Left lung (tissue), 10 donors: ENCODE measurements around the gene SLC28A2. TPM values are rescaled to one million over a fixed set of nuclear protein-coding genes. Genes with fewer than 3 reads are reported as not detected.

Source experiments
- ATAC-seq: fragments of 200-7000 bp; cut with Tn5 transposase; one replicate; pipeline ENCODE4 v1.9.1; 2020; ENCODE audit warnings: moderate library complexity
- DNase-seq, 4 donors: peaks; one replicate each; pipeline ENCODE4 v3.0.0-alpha.2; 2013 to 2020
- H3K27ac ChIP-seq, 2 donors: fragments of 200-600 bp; sonication (generic) in 1 of 2; one replicate each; pipeline versions ENCODE4 v1.5.0 to v1.8.0; 2020 to 2021
- H3K27me3 ChIP-seq, 2 donors: fragments of 200-600 bp; sonication (generic) in 1 of 2; one replicate each; pipeline versions ENCODE4 v1.5.0 to v1.8.0; 2020 to 2021
- H3K36me3 ChIP-seq, 2 donors: fragments of 200-600 bp; sonication (generic) in 1 of 2; one replicate each; pipeline versions ENCODE4 v1.5.0 to v1.8.0; 2020 to 2021
- H3K4me1 ChIP-seq, 2 donors: fragments of 200-600 bp; one replicate each; pipeline ENCODE4 v1.8.0; 2021
- H3K4me3 ChIP-seq, 2 donors: fragments of 200-600 bp; sonication (generic) in 1 of 2; one replicate each; pipeline versions ENCODE4 v1.5.0 to v1.8.0; 2020 to 2021; ENCODE audit warnings: mild to moderate bottlenecking in 1 of 2
- H3K9me3 ChIP-seq, 2 donors: fragments of 200-600 bp; sonication (generic) in 1 of 2; one replicate each; pipeline versions ENCODE4 v1.5.0 to v1.8.0; 2020 to 2021
- CTCF ChIP-seq, 2 donors: fragments of 200-600 bp; sonication (generic) in 1 of 2; IDR thresholded peaks; one replicate each; pipeline versions ENCODE4 v1.5.0 to v1.8.0; 2021; ENCODE audit warnings: antibody characterized with exemption in 2 of 2
- intact Hi-C, 2 donors: fragments of 100-400 bp; cut with DNase I; formaldehyde crosslinking; loops; one replicate each; pipeline versions ENCODE4 v1.11.2 to v1.14.2; 2022
- polyA plus RNA-seq, 6 donors: library from polyadenylated mRNA; unstranded; fragments of 120-200 nt; gene quantifications; one replicate each; pipeline ENCODE4 v1.2.1, GENCODE V29; 2013; ENCODE audit not compliant: insufficient read length in 6 of 6
- total RNA-seq, 2 donors: library from RNA; stranded (reverse); fragmentation: NEBNext Ultra II Directional; extraction: Animal tissue kit (Norgen Biotek cat#: 25700); gene quantifications; one replicate each; pipeline ENCODE4 v1.2.1, GENCODE V29; 2021
- donor health status: DM: no; HTN: yes; CAD: no.
- donor health status: DM: no; HTN: no; CAD: no.

SLC28A2 gene
- total and polyA plus RNA-seq, 8 donors = 0.28 to 0.99 (median 0.41) TPM; not detected in 2

GRCh38 chr15:45262906-45263461 lies 10.9 kb downstream of the SLC28A2 start:
- intact Hi-C loops = loop anchor here in 1 of 2 donors (10.0 kb wide), 1 partner anchor 108 kb away; no protein-coding TSS in a partner anchor
- no peak for DNase-seq
- TF ChIP-seq CTCF (IDR thresholded peaks at IDR 0.05) = no peak

GRCh38 chr15:45263854-45264253 lies 11.8 kb downstream of the SLC28A2 start:
- Histone ChIP-seq H3K36me3 (no peaks in the 10 kb centered on the region), H3K27ac (no peak overlapping the region), H3K9me3 (no peaks in the 10 kb centered on the region), H3K4me1 (no peaks in the 10 kb centered on the region), H3K4me3 (no peak overlapping the region), H3K27me3 (no peaks in the 10 kb centered on the region)
- intact Hi-C loops = loop anchor here in 1 of 2 donors (10.0 kb wide), 1 partner anchor 109 kb away; no protein-coding TSS in a partner anchor
- TF ChIP-seq CTCF (IDR thresholded peaks at IDR 0.05) = no peak
- no peak for ATAC-seq
- DNase-seq = no peak

More at GRCh38 chr15:45262906-45263461, 10.9 kb downstream of the SLC28A2 start:
- Histone ChIP-seq H3K4me3 (no peak overlapping the region), H3K36me3 (no peaks in the 10 kb centered on the region), H3K9me3 (no peaks in the 10 kb centered on the region), H3K4me1 (no peaks in the 10 kb centered on the region), H3K27ac (no peak overlapping the region), H3K27me3 (no peaks in the 10 kb centered on the region)
- ATAC-seq = no peak

GRCh38 chr15:45265506-45265905 lies 13.5 kb downstream of the SLC28A2 start:
- Histone ChIP-seq H3K27me3 (no peaks in the 10 kb centered on the region), H3K27ac (no peak overlapping the region), H3K9me3 (no peaks in the 10 kb centered on the region), H3K4me3 (no peak overlapping the region), H3K36me3 (no peaks in the 10 kb centered on the region), H3K4me1 (no peaks in the 10 kb centered on the region)
- DNase-seq (no peak), ATAC-seq (no peak)
- intact Hi-C loops = loop anchor here in 1 of 2 donors (10.0 kb wide), 1 partner anchor 111 kb away; no protein-coding TSS in a partner anchor
- no peak for TF ChIP-seq CTCF (IDR thresholded peaks at IDR 0.05)

- Histone ChIP-seq H3K4me3 (no peak overlapping the region), H3K27me3 (no peaks in the 10 kb centered on the region), H3K9me3 (no peaks in the 10 kb centered on the region), H3K27ac (no peak overlapping the region), H3K36me3 (no peaks in the 10 kb centered on the region), H3K4me1 (no peaks in the 10 kb centered on the region)
- DNase-seq (no peak), ATAC-seq (peak; percentile 40)
- intact Hi-C loops = loop anchor here in 1 of 2 donors (10.0 kb wide), 1 partner anchor 113 kb away; no protein-coding TSS in a partner anchor
- no peak for TF ChIP-seq CTCF (IDR thresholded peaks at IDR 0.05)
Measured at GRCh38 chr15:45268135-45268534, 16.1 kb downstream of the SLC28A2 start.

- no peak overlapping the region for H3K27ac ChIP-seq
- H3K27me3 ChIP-seq = no peaks in the 10 kb centered on the region
- TF ChIP-seq CTCF (IDR thresholded peaks at IDR 0.05) = no peak
- H3K9me3 ChIP-seq = no peaks in the 10 kb centered on the region
- no peaks in the 10 kb centered on the region for H3K36me3 ChIP-seq
- H3K4me1 ChIP-seq = peaks cover 8 to 12% of the 10 kb centered on the region in 2 donors
- intact Hi-C loops = no loop called here
- no peak overlapping the region for H3K4me3 ChIP-seq
- ATAC-seq (no peak), DNase-seq (no peak)
Measured at GRCh38 chr15:45274636-45275380, 22.8 kb downstream of the SLC28A2 start.
